T-helper 2 cell treated with Interferon-gamma antibody and Interleukin-4, amounts not matched to agents 5 μg/mL and 100 μg/mL, for 36 hours (primary cell): ENCODE results near the gene TMEM235.
A peak's percentile ranks its signal among the peaks of the same experiment; 100 is the strongest.

ENCODE experiments used
- DNase-seq: peaks from one replicate; pipeline ENCODE4 v3.0.0; 2021; ENCODE audit warnings: low spot score
- H3K27ac Mint-ChIP-seq: one replicate; pipeline ENCODE4 v1.8.0; 2021; ENCODE audit warnings: mild to moderate bottlenecking, mixed read lengths
- H3K27me3 Mint-ChIP-seq: one replicate; pipeline ENCODE4 v1.8.0; 2021; ENCODE audit warnings: low read depth, mixed read lengths
- H3K36me3 Mint-ChIP-seq: one replicate; pipeline ENCODE4 v1.8.0; 2021; ENCODE audit warnings: low read depth, mixed read lengths
- H3K4me1 Mint-ChIP-seq: one replicate; pipeline ENCODE4 v1.8.0; 2021; ENCODE audit warnings: low read depth, mixed read lengths
- H3K4me3 Mint-ChIP-seq: one replicate; pipeline ENCODE4 v1.8.0; 2022; ENCODE audit warnings: mild to moderate bottlenecking, moderate library complexity, mixed read lengths
- H3K9me3 Mint-ChIP-seq: one replicate; pipeline ENCODE4 v1.8.0; 2021; ENCODE audit warnings: mixed read lengths

TMEM235 gene

GRCh38 chr17:78238823-78239488 is 7.5 kb downstream of the TMEM235 start:
- Mint-ChIP-seq H3K27ac (no peak overlapping the region), H3K4me3 (no peak overlapping the region), H3K36me3 (no peaks in the 10 kb centered on the region)

GRCh38 chr17:78239489-78239931 is 8.1 kb downstream of the TMEM235 start:
- no peaks in the 10 kb centered on the region for H3K9me3 Mint-ChIP-seq
- no peak overlapping the region for H3K4me3 Mint-ChIP-seq
- no peak for DNase-seq
- no peaks in the 10 kb centered on the region for H3K4me1 Mint-ChIP-seq
- H3K27me3 Mint-ChIP-seq: no peaks in the 10 kb centered on the region
- H3K27ac Mint-ChIP-seq: no peak overlapping the region
- H3K36me3 Mint-ChIP-seq: no peaks in the 10 kb centered on the region

More at GRCh38 chr17:78238823-78239488, 7.5 kb downstream of the TMEM235 start:
- no peaks in the 10 kb centered on the region for H3K4me1 Mint-ChIP-seq
- H3K9me3 Mint-ChIP-seq: no peaks in the 10 kb centered on the region
- no peak for DNase-seq
- peaks cover 3% of the 10 kb centered on the region for H3K27me3 Mint-ChIP-seq

- Mint-ChIP-seq H3K27me3 (no peaks in the 10 kb centered on the region), H3K9me3 (no peaks in the 10 kb centered on the region), H3K4me1 (no peaks in the 10 kb centered on the region), H3K27ac (no peak overlapping the region), H3K36me3 (no peaks in the 10 kb centered on the region), H3K4me3 (no peak overlapping the region)
- DNase-seq: no peak
Observed at GRCh38 chr17:78240012-78240655, 8.7 kb downstream of the TMEM235 start.

- H3K4me1 Mint-ChIP-seq: no peaks in the 10 kb centered on the region
- no peak overlapping the region for H3K4me3 Mint-ChIP-seq
- no peaks in the 10 kb centered on the region for H3K9me3 Mint-ChIP-seq
- no peaks in the 10 kb centered on the region for H3K36me3 Mint-ChIP-seq
- no peak for DNase-seq
- H3K27ac Mint-ChIP-seq: no peak overlapping the region
- H3K27me3 Mint-ChIP-seq: no peaks in the 10 kb centered on the region
Observed at GRCh38 chr17:78240839-78241238, 9.4 kb downstream of the TMEM235 start.

- DNase-seq: no peak
- no peaks in the 10 kb centered on the region for H3K27me3 Mint-ChIP-seq
- no peaks in the 10 kb centered on the region for H3K9me3 Mint-ChIP-seq
- no peak overlapping the region for H3K27ac Mint-ChIP-seq
- no peak overlapping the region for H3K4me3 Mint-ChIP-seq
- no peaks in the 10 kb centered on the region for H3K36me3 Mint-ChIP-seq
- H3K4me1 Mint-ChIP-seq: no peaks in the 10 kb centered on the region
Observed at GRCh38 chr17:78241277-78242023, 10.0 kb downstream of the TMEM235 start.

- Mint-ChIP-seq H3K27me3 (no peaks in the 10 kb centered on the region), H3K27ac (no peak overlapping the region), H3K36me3 (no peaks in the 10 kb centered on the region), H3K9me3 (no peaks in the 10 kb centered on the region), H3K4me3 (no peak overlapping the region), H3K4me1 (no peaks in the 10 kb centered on the region)
- no peak for DNase-seq
Observed at GRCh38 chr17:78242024-78242742, 10.8 kb downstream of the TMEM235 start.

GRCh38 chr17:78247304-78247703 is 15.9 kb downstream of the TMEM235 start:
- no peaks in the 10 kb centered on the region for H3K36me3 Mint-ChIP-seq
- no peak overlapping the region for H3K4me3 Mint-ChIP-seq
- DNase-seq: no peak
- H3K27me3 Mint-ChIP-seq: no peaks in the 10 kb centered on the region
- H3K4me1 Mint-ChIP-seq: peaks cover 14% of the 10 kb centered on the region
- H3K27ac Mint-ChIP-seq: no peak overlapping the region
- H3K9me3 Mint-ChIP-seq: no peaks in the 10 kb centered on the region

GRCh38 chr17:78248051-78248914 is 16.9 kb downstream of the TMEM235 start:
- H3K27ac Mint-ChIP-seq: no peak overlapping the region
- H3K36me3 Mint-ChIP-seq: no peaks in the 10 kb centered on the region
- DNase-seq: no peak
- H3K27me3 Mint-ChIP-seq: no peaks in the 10 kb centered on the region
- peaks cover 23% of the 10 kb centered on the region for H3K4me1 Mint-ChIP-seq
- H3K9me3 Mint-ChIP-seq: no peaks in the 10 kb centered on the region
- H3K4me3 Mint-ChIP-seq: no peak overlapping the region

- Mint-ChIP-seq H3K9me3 (no peaks in the 10 kb centered on the region), H3K4me3 (no peak overlapping the region), H3K27ac (no peak overlapping the region), H3K4me1 (peaks cover 26% of the 10 kb centered on the region), H3K36me3 (no peaks in the 10 kb centered on the region), H3K27me3 (no peaks in the 10 kb centered on the region)
- DNase-seq: no peak
Observed at GRCh38 chr17:78249074-78249817, 17.8 kb downstream of the TMEM235 start.

GRCh38 chr17:78249818-78250806 is 18.7 kb downstream of the TMEM235 start:
- no peak for DNase-seq
- H3K4me3 Mint-ChIP-seq: no peak overlapping the region
- no peak overlapping the region for H3K27ac Mint-ChIP-seq
- no peaks in the 10 kb centered on the region for H3K36me3 Mint-ChIP-seq
- no peaks in the 10 kb centered on the region for H3K9me3 Mint-ChIP-seq
- no peaks in the 10 kb centered on the region for H3K27me3 Mint-ChIP-seq
- peaks cover 29% of the 10 kb centered on the region for H3K4me1 Mint-ChIP-seq

GRCh38 chr17:78250891-78251772 is 19.7 kb downstream of the TMEM235 start:
- Mint-ChIP-seq H3K27me3 (no peaks in the 10 kb centered on the region), H3K36me3 (no peaks in the 10 kb centered on the region), H3K4me1 (peaks cover 33% of the 10 kb centered on the region), H3K9me3 (no peaks in the 10 kb centered on the region), H3K27ac (no peak overlapping the region), H3K4me3 (peak overlapping the region; percentile 58)
- DNase-seq: peak; percentile 83
